ENCODE data around the gene DDX3X.
"Not testable (repeated sequence)": the region's sequence is repeated elsewhere in the genome, so short reads cannot be mapped to it uniquely, and the experiment has no call there.

- TF ChIP-seq POLR2A, CTCF (IDR thresholded peaks at IDR 0.05): not testable (repeated sequence)
Observed at GRCh38 chrX:41402556-41402955, 68.6 kb downstream of the DDX3X start.

Data from suprapubic skin (tissue), 3 donors.